NCI-H526 treated with DMSO at 0.1 percent for 48 hours (cell line): ENCODE data around the gene ADAD2.

Experiments
- DNase-seq: peaks from one replicate; lab custom pipeline; 2025; lab: John Stamatoyannopoulos, UW

The ADAD2 gene

GRCh38 chr16:84190731-84191388 is at the start of gene ADAD2:
Gene ADAD2, plus strand, starts transcription at chr16:84191157. Its CDS starts 74 bp downstream, at chr16:84191231.
- DNase-seq = no peak

GRCh38 chr16:84143081-84143480 is 47.9 kb upstream of the ADAD2 start:
- no peak for DNase-seq

- DNase-seq = no peak
Measured at GRCh38 chr16:84143784-84144199, 47.2 kb upstream of the ADAD2 start.

- no peak for DNase-seq
Measured at GRCh38 chr16:84144209-84144858, 46.6 kb upstream of the ADAD2 start.

GRCh38 chr16:84144859-84145639 is 45.9 kb upstream of the ADAD2 start, which contains the start of the genes DNAAF1 and HSDL1:
Gene DNAAF1, plus strand, starts transcription at chr16:84145308. Its CDS starts 133 bp downstream, at chr16:84145441.
Gene HSDL1, minus strand, starts transcription at chr16:84145177. Its CDS starts 13,856 bp downstream, at chr16:84131321.
- peak; percentile 33 for DNase-seq

GRCh38 chr16:84150926-84151325 is 40.0 kb upstream of the ADAD2 start:
- no peak for DNase-seq

GRCh38 chr16:84153660-84154214 is 37.2 kb upstream of the ADAD2 start:
- no peak for DNase-seq

GRCh38 chr16:84155226-84155625 is 35.7 kb upstream of the ADAD2 start:
- DNase-seq = no peak

GRCh38 chr16:84155771-84156170 is 35.2 kb upstream of the ADAD2 start:
- no peak for DNase-seq

- DNase-seq = no peak
Measured at GRCh38 chr16:84156342-84156784, 34.6 kb upstream of the ADAD2 start.

- no peak for DNase-seq
Measured at GRCh38 chr16:84159007-84159406, 31.9 kb upstream of the ADAD2 start.

GRCh38 chr16:84159800-84160199 is 31.2 kb upstream of the ADAD2 start:
- DNase-seq = no peak

- no peak for DNase-seq
Measured at GRCh38 chr16:84161037-84161436, 29.9 kb upstream of the ADAD2 start.

- DNase-seq = no peak
Measured at GRCh38 chr16:84161801-84162200, 29.2 kb upstream of the ADAD2 start.

GRCh38 chr16:84165746-84166145 is 25.2 kb upstream of the ADAD2 start:
- DNase-seq = no peak

- no peak for DNase-seq
Measured at GRCh38 chr16:84166796-84167695, 23.9 kb upstream of the ADAD2 start.

GRCh38 chr16:84169765-84170310 is 21.1 kb upstream of the ADAD2 start:
- no peak for DNase-seq

GRCh38 chr16:84174396-84174795 is 16.6 kb upstream of the ADAD2 start:
- DNase-seq = no peak

- DNase-seq = peak; percentile 4
Measured at GRCh38 chr16:84175350-84176081, 15.4 kb upstream of the ADAD2 start.
